HCT116 (cell line): Measurements from ENCODE around the gene PPP1R16B. TPM values are rescaled to one million over a fixed set of nuclear protein-coding genes. Genes with fewer than 3 reads are reported as not detected.

Experiments
- ATAC-seq: fragments of 200-7000 bp; cut with Tn5 transposase; 2 replicates; pipeline ENCODE4 v1.9.1; 2020; ENCODE audit warnings: mild to moderate bottlenecking, moderate library complexity
- BruUV-seq: library from RNA; stranded (reverse); fragments of 400-500 nt; replicated peaks from 2 replicates; lab custom pipeline; 2021; lab: Mats Ljungman, UMichigan
- CTCF ChIA-PET: fragments of 300-600 bp; sonication (Branson Sonifier 250); formaldehyde crosslinking; loops from one replicate; lab custom pipeline; 2021; ENCODE audit warnings: antibody characterized with exemption; lab: Charles Lee
- POLR2A ChIA-PET: fragments of 300-600, 350-600 bp; sonication (Branson Sonifier 250); formaldehyde crosslinking; loops from one replicate; lab custom pipeline; 2021; ENCODE audit warnings: antibody characterized with exemption; lab: Charles Lee
- RAD21 ChIA-PET, 2 experiments: fragments of 300-600 bp; sonication (Branson Sonifier 250); formaldehyde crosslinking; loops; one replicate each; lab custom pipeline; 2023; ENCODE audit warnings: low total read pairs in 2 of 2; ENCODE audit not compliant: uncharacterized antibody in 2 of 2, unreplicated experiment in 2 of 2, low non-redundant PET in 1 of 2; lab: Charles Lee
- DNase-seq: peaks from one replicate; pipeline ENCODE4 v3.0.0-alpha.2; 2010; ENCODE audit warnings: low read depth, low spot score
- H2AFZ ChIP-seq: fragments of 200-600 bp; shearing (Covaris generic), sonication (generic); 2 replicates; pipeline ENCODE4 v1.6.1; 2017; ENCODE audit warnings: low read depth, mixed run types, mixed read lengths, antibody characterized with exemption, low read length; ENCODE audit not compliant: poor library complexity, severe bottlenecking
- H3K27ac ChIP-seq: 2 replicates; pipeline ENCODE4 v1.5.1; 2012; ENCODE audit warnings: low read depth, low read length
- H3K27me3 ChIP-seq: fragments of 200-600 bp; sonication (generic); 2 replicates; pipeline ENCODE4 v1.6.1; 2016; ENCODE audit warnings: mixed run types, low read length, mixed read lengths; ENCODE audit not compliant: insufficient read depth
- H3K36me3 ChIP-seq, 2 experiments: fragments of 200-500 bp in 1 of 2; fragments of 200-600 bp in 1 of 2; sonication (Bioruptor generic) in 1 of 2; sonication (generic) in 1 of 2; 2 replicates each; pipeline versions ENCODE4 v1.5.1 to v1.6.1; 2014 to 2016; ENCODE audit warnings: low read length in 2 of 2, inconsistent platforms in 1 of 2, mixed read lengths in 1 of 2, mixed run types in 1 of 2; ENCODE audit not compliant: insufficient read depth in 2 of 2, control insufficient read depth in 1 of 2
- H3K4me1 ChIP-seq, 2 experiments: fragments of 200-600 bp in 1 of 2; sonication (generic) in 1 of 2; 2 replicates each; pipeline versions ENCODE4 v1.5.1 to v1.6.1; 2012 to 2017; ENCODE audit warnings: low read length in 2 of 2, inconsistent platforms in 1 of 2, mild to moderate bottlenecking in 1 of 2, mixed read lengths in 1 of 2, mixed run types in 1 of 2, moderate library complexity in 1 of 2; ENCODE audit not compliant: insufficient read depth in 2 of 2, control insufficient read depth in 1 of 2
- H3K4me2 ChIP-seq: fragments of 200-600 bp; sonication (generic); 2 replicates; pipeline ENCODE4 v1.6.1; 2017; ENCODE audit warnings: mixed run types, low read length, mixed read lengths
- H3K4me3 ChIP-seq, 2 experiments: fragments of 200-600 bp in 1 of 2; sonication (generic) in 1 of 2; replicated peaks in 1 of 2; 2 replicates each; pipeline ENCODE4 v1.5.1; 2011 to 2016; ENCODE audit warnings: low read length in 2 of 2, control low read depth in 1 of 2, low read depth in 1 of 2, mild to moderate bottlenecking in 1 of 2, mixed read lengths in 1 of 2, mixed run types in 1 of 2
- H3K79me2 ChIP-seq: fragments of 200-600 bp; sonication (generic); 2 replicates; pipeline ENCODE4 v1.6.1; 2017; ENCODE audit warnings: mild to moderate bottlenecking, mixed run types, low read length, moderate library complexity, mixed read lengths; ENCODE audit not compliant: insufficient read depth
- H3K9ac ChIP-seq: fragments of 200-600 bp; sonication (generic); 2 replicates; pipeline ENCODE4 v1.6.1; 2016; ENCODE audit warnings: low read length, mixed read lengths
- H3K9me2 ChIP-seq: fragments of 200-600 bp; sonication (generic), shearing (Covaris generic); 2 replicates; pipeline ENCODE4 v1.6.1; 2017; ENCODE audit warnings: mixed run types, mild to moderate bottlenecking, moderate library complexity; ENCODE audit not compliant: insufficient read depth
- H3K9me3 ChIP-seq, 2 experiments: fragments of 200-500 bp in 1 of 2; fragments of 200-600 bp in 1 of 2; sonication (Bioruptor generic) in 1 of 2; sonication (generic) in 1 of 2; 2 replicates each; pipeline ENCODE4 v1.6.1; 2014 to 2017; ENCODE audit warnings: low read length in 2 of 2, mixed read lengths in 2 of 2, inconsistent platforms in 1 of 2, low read depth in 1 of 2, mild to moderate bottlenecking in 1 of 2, mixed run types in 1 of 2, moderate library complexity in 1 of 2; ENCODE audit not compliant: control insufficient read depth in 1 of 2, insufficient read depth in 1 of 2
- H4K20me1 ChIP-seq: fragments of 200-600 bp; sonication (generic), shearing (Covaris generic); 2 replicates; pipeline ENCODE4 v1.6.1; 2017; ENCODE audit warnings: mixed run types, mild to moderate bottlenecking, moderate library complexity; ENCODE audit not compliant: insufficient read depth
- CEBPB ChIP-seq: IDR thresholded peaks from 2 replicates; pipeline ENCODE4 v1.6.1; 2012; ENCODE audit warnings: low read depth
- CTCF ChIP-seq, 3 experiments: fragments of 200-600 bp in 1 of 3; sonication (generic) in 1 of 3; IDR thresholded peaks in 2 of 3; conservative IDR thresholded peaks in 1 of 3; 2 replicates each; pipeline ENCODE4 v1.5.1; 2012 to 2017; ENCODE audit warnings: low read depth in 2 of 3, low read length in 2 of 3, antibody characterized with exemption in 1 of 3, borderline replicate concordance in 1 of 3, control low read depth in 1 of 3, mild to moderate bottlenecking in 1 of 3, mixed read lengths in 1 of 3, mixed run types in 1 of 3, moderate library complexity in 1 of 3; ENCODE audit not compliant: insufficient read depth in 1 of 3
- EGR1 ChIP-seq: IDR thresholded peaks from 2 replicates; pipeline ENCODE4 v1.6.1; 2012; ENCODE audit warnings: low read depth
- ELF1 ChIP-seq: IDR thresholded peaks from 2 replicates; pipeline ENCODE4 v1.6.1; 2012; ENCODE audit warnings: low read depth, borderline replicate concordance
- EZH2 ChIP-seq: fragments of 200-600 bp; sonication (generic); IDR thresholded peaks from 2 replicates; pipeline ENCODE4 v1.6.1; 2017; ENCODE audit warnings: antibody characterized with exemption, mixed run types
- FOSL1 ChIP-seq: IDR thresholded peaks from 2 replicates; pipeline ENCODE4 v1.6.1; 2012; ENCODE audit warnings: low read depth
- POLR2AphosphoS5 ChIP-seq: IDR thresholded peaks from 2 replicates; pipeline ENCODE4 v1.6.1; 2011; ENCODE audit warnings: mild to moderate bottlenecking, low read depth, low read length, moderate library complexity
- REST ChIP-seq: IDR thresholded peaks from 2 replicates; pipeline ENCODE4 v1.6.1; 2012; ENCODE audit warnings: low read depth
- SIN3A ChIP-seq: IDR thresholded peaks from 2 replicates; pipeline ENCODE4 v1.6.1; 2012; ENCODE audit warnings: low read depth
- SP1 ChIP-seq: IDR thresholded peaks from 2 replicates; pipeline ENCODE4 v1.6.1; 2012; ENCODE audit warnings: low read depth
- SRF ChIP-seq: IDR thresholded peaks from 2 replicates; pipeline ENCODE4 v1.6.1; 2012; ENCODE audit warnings: low read depth
- TCF7L2 ChIP-seq: IDR thresholded peaks from 2 replicates; pipeline ENCODE4 v1.7.0; 2011; ENCODE audit warnings: borderline replicate concordance, inconsistent platforms; ENCODE audit not compliant: insufficient read depth, insufficient read length; ENCODE audit errors: extremely low read depth
- ZBTB33 ChIP-seq: IDR thresholded peaks from 2 replicates; pipeline ENCODE4 v1.6.1; 2011; ENCODE audit warnings: mild to moderate bottlenecking, low read length, moderate library complexity; ENCODE audit not compliant: insufficient replicate concordance; ENCODE audit errors: extremely low read depth
- intact Hi-C: fragments of 100-400 bp; cut with micrococcal nuclease; formaldehyde crosslinking; loops from 2 replicates; pipeline ENCODE4 v1.10.0; 2022
- total RNA-seq: library from RNA; stranded (reverse); gene quantifications from one replicate; pipeline ENCODE4 v1.2.1, GENCODE V29; 2021; ENCODE audit not compliant: unreplicated experiment

PPP1R16B gene
- total RNA-seq, 1 experiment from 2014 or later: 0.52 TPM

GRCh38 chr20:38872036-38872435, 66.5 kb downstream of the PPP1R16B start:
- no peaks in the 10 kb centered on the region for H4K20me1 ChIP-seq
- no peaks in the 10 kb centered on the region for H3K79me2 ChIP-seq
- no peaks in the 10 kb centered on the region for H3K36me3 ChIP-seq
- TF ChIP-seq REST (no peak), SRF (no peak), POLR2AphosphoS5 (no peak), EGR1 (no peak)
- no TSS peak for BruUV-seq
- DNase-seq: no peak
- H3K4me2 ChIP-seq: no peak overlapping the region
- H3K9me2 ChIP-seq: no peaks in the 10 kb centered on the region
- H3K9ac ChIP-seq: no peak overlapping the region
- H2AFZ ChIP-seq: no peak overlapping the region
- CTCF ChIA-PET: interaction anchor here (1.6 kb wide), 1 partner anchor 11 kb away, joined by 5 read pairs; no protein-coding TSS in a partner anchor
- ATAC-seq: no peak
- no peaks in the 10 kb centered on the region for H3K9me3 ChIP-seq
- H3K27me3 ChIP-seq: no peaks in the 10 kb centered on the region
- POLR2A ChIA-PET: no interaction called here
- H3K27ac ChIP-seq: no peak overlapping the region
- no peak overlapping the region for H3K4me3 ChIP-seq
- intact Hi-C loops: no loop called here
- RAD21 ChIA-PET: no interaction called here
- H3K4me1 ChIP-seq: peaks cover 12 to 16% of the 10 kb centered on the region in 2 experiments

GRCh38 chr20:38872491-38873049, 67.1 kb downstream of the PPP1R16B start:
- no peak overlapping the region for H3K9ac ChIP-seq
- no TSS peak for BruUV-seq
- TF ChIP-seq EZH2 (no peak), CEBPB (no peak), ELF1 (no peak), TCF7L2 (no peak), SIN3A (no peak), ZBTB33 (no peak), FOSL1 (no peak), CTCF (IDR thresholded peaks at IDR 0.05 in 2 of 3, conservative IDR thresholded peaks at IDR 0.05 in 1 of 3; ENCODE audit: borderline replicate concordance in 1 of 3, insufficient read depth in 1 of 3, low read depth in 2 of 3, low read length in 2 of 3) (no peak), SP1 (no peak)

More at GRCh38 chr20:38872491-38873049, 67.1 kb downstream of the PPP1R16B start:
- H3K27me3 ChIP-seq: no peaks in the 10 kb centered on the region
- no peaks in the 10 kb centered on the region for H3K79me2 ChIP-seq
- CTCF ChIA-PET: no interaction called here
- ATAC-seq (no peak), DNase-seq (no peak)
- H3K4me1 ChIP-seq: peaks cover 12 to 16% of the 10 kb centered on the region in 2 experiments
- POLR2A ChIA-PET: no interaction called here
- RAD21 ChIA-PET: no interaction called here
- no peak overlapping the region for H3K4me3 ChIP-seq
- intact Hi-C loops: no loop called here
- H3K4me2 ChIP-seq: no peak overlapping the region
- H4K20me1 ChIP-seq: no peaks in the 10 kb centered on the region
- no peak overlapping the region for H2AFZ ChIP-seq
- H3K36me3 ChIP-seq: no peaks in the 10 kb centered on the region
- no peaks in the 10 kb centered on the region for H3K9me2 ChIP-seq
- H3K9me3 ChIP-seq: no peaks in the 10 kb centered on the region
- no peak overlapping the region for H3K27ac ChIP-seq
